ENCODE data around the gene FHL3. TPM values are rescaled to one million over a fixed set of nuclear protein-coding genes. Genes with fewer than 3 reads are reported as not detected.

The FHL3 gene
- total RNA-seq, result 57.9 to 72.6 TPM (median 58.9 TPM) in 3 replicates
- long read RNA-seq, transcript FHL3-203 (6 exons, 1,091 nt), result minor isoform, 5 of 68 reads
- long read RNA-seq, transcript FHL3-201 (6 exons, 1,647 nt), result major isoform, 50 of 68 reads
- long read RNA-seq, partial matches to known transcripts, result 7 of 68 reads
- long read RNA-seq, other reads (novel, unspliced or antisense), result 5 of 68 reads

GRCh38 chr1:38005195-38006007 is at the start of gene FHL3:
TSS of gene FHL3 (minus strand) at chr1:38005514. CDS start at chr1:37999412, 6,102 bp downstream.
- H3K27me3 Mint-ChIP-seq (ENCODE audit: low read depth), result no peaks in the 10 kb centered on the region
- no peak for TF ChIP-seq CTCF (IDR thresholded peaks at IDR 0.05)
- peaks cover 61% of the 10 kb centered on the region for H3K4me1 Mint-ChIP-seq (ENCODE audit: low read depth)
- no peaks in the 10 kb centered on the region for H3K9me3 Mint-ChIP-seq (ENCODE audit: low read depth)
- DNase-seq (ENCODE audit: low spot score), result peak; percentile 63
- H3K4me3 Mint-ChIP-seq (ENCODE audit: unreplicated experiment), result peak within 1 kb of the TSS; percentile 90
- H3K36me3 Mint-ChIP-seq (ENCODE audit: low read depth), result peaks cover 2% of the 10 kb centered on the region
- H3K27ac Mint-ChIP-seq (ENCODE audit: unreplicated experiment), result peak within 1 kb of the TSS; percentile 89

GRCh38 chr1:38053416-38054091 is 48.2 kb upstream of the FHL3 start:
- DNase-seq (ENCODE audit: low spot score), result no peak
- Mint-ChIP-seq H3K27me3 (ENCODE audit: low read depth) (peaks cover 2% of the 10 kb centered on the region), H3K36me3 (ENCODE audit: low read depth) (no peaks in the 10 kb centered on the region), H3K4me1 (ENCODE audit: low read depth) (peaks cover 7% of the 10 kb centered on the region), H3K27ac (ENCODE audit: unreplicated experiment) (no peak overlapping the region), H3K4me3 (ENCODE audit: unreplicated experiment) (no peak overlapping the region), H3K9me3 (ENCODE audit: low read depth) (no peaks in the 10 kb centered on the region)
- TF ChIP-seq CTCF (IDR thresholded peaks at IDR 0.05), result no peak

- no peak overlapping the region for H3K27ac Mint-ChIP-seq (ENCODE audit: unreplicated experiment)
- peaks cover 2% of the 10 kb centered on the region for H3K27me3 Mint-ChIP-seq (ENCODE audit: low read depth)
- H3K36me3 Mint-ChIP-seq (ENCODE audit: low read depth), result no peaks in the 10 kb centered on the region
- no peaks in the 10 kb centered on the region for H3K9me3 Mint-ChIP-seq (ENCODE audit: low read depth)
- H3K4me1 Mint-ChIP-seq (ENCODE audit: low read depth), result peaks cover 9% of the 10 kb centered on the region
- H3K4me3 Mint-ChIP-seq (ENCODE audit: unreplicated experiment), result no peak overlapping the region
- no peak for DNase-seq (ENCODE audit: low spot score)
- TF ChIP-seq CTCF (IDR thresholded peaks at IDR 0.05), result no peak
Observed at GRCh38 chr1:38052750-38053415, 47.6 kb upstream of the FHL3 start.

- DNase-seq (ENCODE audit: low spot score), result no peak
- H3K4me1 Mint-ChIP-seq (ENCODE audit: low read depth), result peaks cover 15% of the 10 kb centered on the region
- TF ChIP-seq CTCF (IDR thresholded peaks at IDR 0.05), result no peak
- no peak overlapping the region for H3K27ac Mint-ChIP-seq (ENCODE audit: unreplicated experiment)
- H3K27me3 Mint-ChIP-seq (ENCODE audit: low read depth), result peaks cover 2% of the 10 kb centered on the region
- H3K36me3 Mint-ChIP-seq (ENCODE audit: low read depth), result no peaks in the 10 kb centered on the region
- H3K4me3 Mint-ChIP-seq (ENCODE audit: unreplicated experiment), result no peak overlapping the region
- H3K9me3 Mint-ChIP-seq (ENCODE audit: low read depth), result no peaks in the 10 kb centered on the region
Observed at GRCh38 chr1:38051079-38051543, 45.8 kb upstream of the FHL3 start.
